ENCODE measurements around the gene ZBTB38.

ZBTB38 gene

DNA sequence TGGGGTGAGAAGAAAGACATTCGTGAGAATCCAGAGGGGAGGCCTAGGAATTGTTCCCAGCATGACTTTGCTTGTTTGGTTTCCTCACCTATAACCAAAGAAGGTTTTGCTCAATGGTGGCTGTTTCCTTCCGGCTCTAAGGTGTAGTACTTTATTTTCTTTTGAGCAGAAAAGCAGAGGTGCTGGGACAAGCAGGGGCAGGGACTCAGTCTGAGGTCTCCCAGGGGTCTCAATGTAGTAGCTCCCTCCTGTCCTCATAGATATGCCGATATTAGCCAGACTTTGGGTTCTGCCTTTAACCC, 41.6 kb downstream of the ZBTB38 start:
- no peak for DNase-seq

DNA sequence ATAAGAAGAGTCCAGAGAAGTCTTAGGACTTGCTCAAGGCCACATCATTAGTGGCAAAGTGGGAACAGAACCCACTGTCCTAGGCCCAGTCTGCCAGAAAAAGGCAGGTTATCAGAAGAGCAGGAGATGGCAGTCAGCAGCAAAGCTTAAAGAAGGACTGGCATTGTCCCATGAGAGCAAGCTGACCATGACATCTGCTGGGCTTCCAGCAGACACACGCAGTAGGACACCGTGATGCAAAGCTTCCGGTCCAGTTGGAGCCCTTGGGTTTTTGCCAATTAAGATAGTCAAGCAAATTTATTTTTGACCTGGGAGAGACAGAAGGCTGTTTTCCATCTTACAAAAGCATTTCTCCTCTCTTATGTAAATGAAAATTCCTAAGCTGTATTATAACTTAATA, 42.1 kb downstream of the ZBTB38 start:
- no peak for DNase-seq

DNA sequence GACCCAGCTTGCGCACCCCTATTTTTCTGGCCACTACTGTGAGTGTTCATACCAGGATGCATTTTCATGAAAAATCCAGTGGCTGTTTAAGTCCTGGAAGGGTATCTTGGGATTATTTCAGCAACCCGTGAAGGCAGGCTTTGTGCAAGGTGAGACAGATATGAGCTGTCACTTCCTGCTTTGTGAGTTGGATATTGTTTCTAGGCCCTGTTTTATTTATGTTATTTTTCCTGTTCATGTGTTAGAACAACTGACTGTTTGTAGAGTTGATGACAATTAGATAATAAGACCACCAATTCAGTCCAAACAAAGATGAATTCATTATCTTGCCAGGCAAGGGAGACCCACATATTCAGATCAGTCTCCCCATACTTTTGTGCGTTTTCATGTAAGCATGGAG, 42.5 kb downstream of the ZBTB38 start:
- DNase-seq = no peak

DNA sequence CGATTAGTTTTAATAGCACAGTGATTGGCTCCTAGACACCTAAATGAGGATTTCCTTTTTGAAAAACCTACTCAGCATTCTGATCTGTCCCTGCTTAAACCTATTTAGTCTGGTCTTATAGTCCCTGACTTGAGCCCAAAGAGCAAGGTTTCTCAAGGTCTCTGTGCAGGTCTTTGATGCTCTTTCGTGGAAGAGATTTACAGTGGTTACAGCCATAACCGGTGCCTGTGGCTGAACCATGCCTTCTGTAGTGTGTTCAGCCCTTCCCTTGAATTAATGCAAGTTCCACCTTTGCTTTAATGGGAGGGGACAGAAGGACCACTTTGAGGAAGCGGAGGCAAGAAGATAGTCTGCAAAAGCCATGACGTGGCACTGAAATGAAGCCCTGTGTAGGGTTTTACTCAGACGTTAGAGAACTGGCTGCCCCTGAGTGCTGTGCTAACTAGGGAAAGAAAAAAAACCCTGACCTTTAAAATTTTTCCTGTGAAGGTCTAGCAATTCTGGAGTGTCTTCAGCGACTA, 43.0 kb downstream of the ZBTB38 start:
- no peak for DNase-seq

DNA sequence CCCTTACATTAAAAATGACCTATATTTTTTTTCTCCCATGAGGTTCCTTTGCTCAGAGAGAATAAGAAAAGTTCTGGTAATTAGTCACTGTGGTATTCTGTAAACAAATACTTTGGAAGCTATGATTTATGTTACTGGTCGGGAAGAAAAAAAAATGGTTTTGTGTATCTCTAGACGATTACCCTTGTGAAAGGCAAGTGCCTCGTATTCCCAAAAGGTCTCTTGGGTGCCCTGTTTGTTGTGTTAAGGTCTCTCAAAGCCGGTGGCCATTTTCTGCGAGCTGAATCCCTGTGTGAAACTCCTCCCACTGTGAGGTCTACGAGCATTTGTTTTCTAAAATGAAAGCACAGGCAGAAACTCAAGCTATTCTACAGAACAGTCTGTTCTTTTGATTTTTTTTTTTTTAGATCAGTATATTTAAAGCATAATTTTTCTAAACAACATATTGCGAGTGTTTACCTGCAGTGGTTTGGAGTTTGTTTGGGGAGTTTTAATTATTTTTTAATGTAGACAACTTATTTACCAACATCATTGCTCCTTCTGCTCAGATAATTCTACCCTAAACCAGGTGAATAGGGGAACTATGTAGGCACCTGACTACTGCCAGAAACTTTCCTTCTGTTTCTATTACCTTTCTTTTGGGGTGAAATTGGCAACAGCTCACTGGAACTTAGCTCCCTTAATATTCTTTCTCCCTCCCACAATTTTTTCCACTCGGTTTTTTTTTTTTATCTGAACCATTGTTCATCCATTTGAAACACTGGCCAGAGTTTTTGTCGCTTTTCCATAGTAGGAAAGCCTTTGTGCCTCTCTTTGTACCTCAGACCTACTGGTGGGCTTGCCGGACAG, 44.0 kb downstream of the ZBTB38 start:
- DNase-seq = peak; percentile 67

DNA sequence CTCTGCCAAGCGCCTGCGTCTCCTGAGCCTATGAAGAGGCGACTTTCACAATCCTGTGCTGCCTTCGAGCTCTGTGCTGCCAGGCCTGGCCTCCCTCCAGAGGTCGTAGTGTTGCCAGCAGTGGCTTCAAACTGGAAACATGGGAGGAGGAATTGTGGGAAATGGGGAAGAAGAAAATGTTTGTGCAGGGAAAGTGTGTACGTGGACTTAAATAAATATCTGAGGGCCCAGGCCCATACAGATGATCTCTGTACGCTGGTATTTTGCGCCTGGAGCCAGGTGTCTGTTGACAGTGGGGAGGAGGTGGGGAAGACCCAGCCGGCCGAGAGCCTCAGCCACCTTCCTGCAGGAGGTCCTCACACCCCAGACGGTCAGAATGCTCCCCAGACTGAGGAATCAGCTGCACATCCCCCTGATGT, 44.6 kb downstream of the ZBTB38 start:
- DNase-seq = no peak

DNA sequence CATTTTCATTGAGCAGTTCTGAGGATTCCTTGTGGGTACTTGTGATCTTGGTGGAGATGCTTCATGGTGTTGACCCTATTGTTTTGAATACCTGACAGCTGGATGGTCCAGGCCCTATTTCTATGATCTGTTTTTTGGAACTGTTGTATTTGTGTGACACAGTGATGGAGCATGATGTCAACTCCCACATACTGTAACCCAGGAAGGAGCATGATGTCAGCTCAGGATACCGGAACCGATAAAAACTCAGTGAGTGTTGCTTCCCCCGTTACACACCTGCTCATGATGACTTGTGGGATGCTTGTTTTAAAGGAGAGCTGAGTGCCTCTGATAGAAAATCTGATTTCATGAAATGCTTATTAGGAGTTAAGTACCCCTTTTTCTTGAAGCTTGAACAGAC, 45.1 kb downstream of the ZBTB38 start:
- DNase-seq = no peak

DNA sequence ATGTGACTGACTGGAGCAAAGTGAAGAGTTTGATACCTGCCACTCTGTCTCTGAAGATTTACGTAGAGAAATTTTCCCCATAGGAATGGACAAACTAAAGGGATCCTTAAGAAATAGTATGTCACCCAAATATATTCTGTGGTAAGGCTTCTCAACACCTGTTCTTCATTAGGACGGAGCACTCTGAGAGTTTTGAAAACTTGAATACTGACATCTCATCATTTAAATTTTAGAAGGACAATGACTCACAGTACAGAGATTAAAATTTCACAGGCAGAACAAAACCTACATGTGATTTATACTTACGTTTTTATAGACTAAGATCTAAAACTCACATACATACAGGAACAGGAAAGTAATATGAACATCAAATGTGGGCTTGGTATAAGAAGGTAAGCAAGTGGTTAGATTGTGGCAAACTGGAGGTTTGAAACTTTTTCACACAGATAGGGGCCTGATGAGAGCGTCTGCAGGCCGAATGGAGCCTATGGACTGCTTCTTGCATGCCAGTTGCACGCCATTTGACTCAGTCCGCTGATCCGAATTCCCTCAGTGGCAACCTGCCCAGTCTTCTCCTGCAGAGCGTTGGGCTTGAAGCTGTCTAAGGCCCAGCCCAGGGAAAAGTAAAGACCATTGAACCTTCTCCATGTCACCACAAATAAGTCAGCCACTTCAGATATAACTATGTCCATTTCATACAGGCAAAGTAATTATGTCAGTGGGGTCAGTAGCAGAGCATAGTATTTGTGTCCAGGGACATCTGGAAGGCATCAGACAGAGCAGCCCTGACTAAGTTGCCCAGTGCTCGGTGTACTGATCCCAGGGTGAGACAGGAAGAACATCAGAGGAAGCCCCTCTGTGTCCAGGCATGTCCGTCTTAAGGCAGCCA, 45.7 kb downstream of the ZBTB38 start:
- DNase-seq = no peak

DNA sequence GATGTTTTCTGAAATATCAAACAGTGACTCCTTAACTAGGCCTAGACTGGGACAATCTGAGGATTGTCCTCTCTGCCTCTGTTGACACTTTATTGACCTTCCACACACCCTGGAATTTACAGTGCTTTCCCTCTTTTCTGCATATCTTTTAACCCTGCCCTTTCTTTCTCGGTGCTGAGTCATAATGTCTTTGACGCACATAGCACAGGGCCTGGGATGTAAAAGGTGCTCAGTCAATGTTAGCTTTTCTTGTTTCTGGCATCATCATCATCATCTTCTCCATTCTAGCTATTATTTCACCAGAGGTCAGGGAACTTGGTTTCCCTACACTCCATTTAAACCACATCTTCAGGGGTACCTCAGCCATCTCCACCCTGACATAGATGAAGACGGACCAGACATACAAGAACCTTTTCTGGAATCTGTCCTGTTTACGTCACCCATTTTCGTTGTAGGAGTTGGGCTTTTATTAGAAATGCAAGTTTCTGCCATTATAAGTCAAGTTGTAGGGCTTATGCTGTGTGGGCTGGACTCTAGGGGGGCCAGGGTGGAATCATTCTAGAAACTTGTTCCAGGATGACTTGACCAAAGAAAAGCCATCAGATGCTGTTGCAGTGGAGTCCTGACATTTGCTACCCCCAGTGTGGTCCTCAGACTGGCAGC, 46.6 kb downstream of the ZBTB38 start:
- DNase-seq = no peak

DNA sequence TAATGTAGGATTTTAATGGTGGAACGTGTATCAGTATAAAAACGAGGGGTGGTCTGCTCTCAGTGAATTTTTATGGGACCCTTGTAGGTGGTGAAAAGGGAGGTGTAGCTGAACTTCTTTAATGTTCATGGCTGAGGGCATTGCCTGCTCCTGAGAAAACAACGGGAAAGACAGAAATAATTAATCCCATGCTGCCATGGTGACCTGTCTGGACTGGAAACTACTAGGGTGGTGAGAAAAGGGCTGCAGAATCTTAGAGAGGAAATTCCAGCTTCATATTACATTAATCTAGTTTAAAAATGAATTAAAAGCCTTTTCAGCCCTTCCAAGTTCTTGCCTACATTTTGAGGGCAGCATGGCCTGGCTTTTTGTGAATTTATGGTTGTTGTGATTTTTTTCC, 47.6 kb downstream of the ZBTB38 start:
- DNase-seq = no peak

All from NCI-H1436 treated with DMSO at 0.1 percent for 48 hours (cell line).